Measurements from ENCODE around the gene NTM.

NTM gene

GRCh38 chr11:131561501-131561900, 191.1 kb downstream of the NTM start:
- TF ChIP-seq, protein P1, sequence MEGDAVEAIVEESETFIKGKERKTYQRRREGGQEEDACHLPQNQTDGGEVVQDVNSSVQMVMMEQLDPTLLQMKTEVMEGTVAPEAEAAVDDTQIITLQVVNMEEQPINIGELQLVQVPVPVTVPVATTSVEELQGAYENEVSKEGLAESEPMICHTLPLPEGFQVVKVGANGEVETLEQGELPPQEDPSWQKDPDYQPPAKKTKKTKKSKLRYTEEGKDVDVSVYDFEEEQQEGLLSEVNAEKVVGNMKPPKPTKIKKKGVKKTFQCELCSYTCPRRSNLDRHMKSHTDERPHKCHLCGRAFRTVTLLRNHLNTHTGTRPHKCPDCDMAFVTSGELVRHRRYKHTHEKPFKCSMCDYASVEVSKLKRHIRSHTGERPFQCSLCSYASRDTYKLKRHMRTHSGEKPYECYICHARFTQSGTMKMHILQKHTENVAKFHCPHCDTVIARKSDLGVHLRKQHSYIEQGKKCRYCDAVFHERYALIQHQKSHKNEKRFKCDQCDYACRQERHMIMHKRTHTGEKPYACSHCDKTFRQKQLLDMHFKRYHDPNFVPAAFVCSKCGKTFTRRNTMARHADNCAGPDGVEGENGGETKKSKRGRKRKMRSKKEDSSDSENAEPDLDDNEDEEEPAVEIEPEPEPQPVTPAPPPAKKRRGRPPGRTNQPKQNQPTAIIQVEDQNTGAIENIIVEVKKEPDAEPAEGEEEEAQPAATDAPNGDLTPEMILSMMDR (IDR thresholded peaks at IDR 0.05; ENCODE audit: borderline replicate concordance, insufficient read depth, low read depth, low read length) = no peak

DNA sequence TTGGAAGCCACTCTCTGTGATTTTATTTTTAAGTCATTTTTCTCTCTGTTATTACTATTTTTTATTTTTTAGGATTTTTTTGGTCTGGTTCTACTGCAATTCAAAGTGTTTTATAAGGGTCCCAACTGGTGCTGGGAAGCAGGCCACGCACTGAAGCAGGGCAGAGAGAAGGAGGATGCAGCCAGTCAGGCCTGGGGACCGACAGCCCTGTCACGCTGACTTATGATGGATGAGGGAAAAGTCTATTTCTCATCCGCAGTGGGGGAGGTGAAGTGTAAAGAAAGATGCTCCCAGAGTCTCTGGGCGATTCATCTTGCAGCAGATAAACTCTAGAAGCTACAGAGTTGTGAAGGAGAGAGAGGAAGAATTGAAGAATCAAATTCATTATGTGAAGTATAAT, 191.6 kb downstream of the NTM start:
- H3K4me3 ChIP-seq (ENCODE audit: low read depth, low read length) = no peak overlapping the region
- TF ChIP-seq, protein P1 (IDR thresholded peaks at IDR 0.05; ENCODE audit: borderline replicate concordance, insufficient read depth, low read depth, low read length) = no peak

More at GRCh38 chr11:131561501-131561900, 191.1 kb downstream of the NTM start:
- no peak overlapping the region for H3K4me3 ChIP-seq (ENCODE audit: low read depth, low read length)

- TF ChIP-seq, protein P1 (IDR thresholded peaks at IDR 0.05; ENCODE audit: borderline replicate concordance, insufficient read depth, low read depth, low read length) = no peak
These were observed 197.9 kb downstream of the NTM start for GRCh38 chr11:131568318-131568717.

GRCh38 chr11:131571571-131571970, 201.2 kb downstream of the NTM start:
- H3K4me3 ChIP-seq (ENCODE audit: low read depth, low read length) = no peak overlapping the region
- TF ChIP-seq, protein P1 (IDR thresholded peaks at IDR 0.05; ENCODE audit: borderline replicate concordance, insufficient read depth, low read depth, low read length) = no peak

More at GRCh38 chr11:131568318-131568717, 197.9 kb downstream of the NTM start:
- no peak overlapping the region for H3K4me3 ChIP-seq (ENCODE audit: low read depth, low read length)

- H3K4me3 ChIP-seq (ENCODE audit: low read depth, low read length) = no peak overlapping the region
- TF ChIP-seq, protein P1 (IDR thresholded peaks at IDR 0.05; ENCODE audit: borderline replicate concordance, insufficient read depth, low read depth, low read length) = no peak
These were observed 202.0 kb downstream of the NTM start for GRCh38 chr11:131572423-131572822.

DNA sequence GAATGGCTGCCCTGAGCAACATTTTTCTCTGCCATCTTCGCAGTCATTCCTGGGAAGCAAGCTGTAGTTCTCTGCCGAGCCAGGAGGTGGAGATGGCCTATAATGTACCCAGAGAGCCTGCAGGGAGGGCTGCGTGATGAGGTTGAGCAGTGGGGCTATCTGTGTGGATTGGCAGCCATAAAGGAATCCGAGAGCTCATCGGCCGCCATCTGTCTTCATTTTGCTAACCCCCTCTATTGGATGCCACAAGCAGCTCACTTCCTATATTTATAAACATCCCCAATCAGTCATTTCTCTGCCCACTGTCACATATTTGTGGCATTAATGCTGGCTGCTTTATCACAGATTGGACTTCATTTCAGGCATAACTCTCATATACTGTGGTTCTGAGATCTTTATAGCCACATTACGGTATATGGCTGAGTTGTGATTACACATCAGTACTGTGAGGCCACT, 209.5 kb downstream of the NTM start:
- TF ChIP-seq, protein P1 (IDR thresholded peaks at IDR 0.05; ENCODE audit: borderline replicate concordance, insufficient read depth, low read depth, low read length) = peak; percentile 63

GRCh38 chr11:131580476-131580875, 210.1 kb downstream of the NTM start:
- TF ChIP-seq, protein P1 (IDR thresholded peaks at IDR 0.05; ENCODE audit: borderline replicate concordance, insufficient read depth, low read depth, low read length) = no peak
- H3K4me3 ChIP-seq (ENCODE audit: low read depth, low read length) = no peak overlapping the region

More for the DNA sequence above, 209.5 kb downstream of the NTM start:
- H3K4me3 ChIP-seq (ENCODE audit: low read depth, low read length) = no peak overlapping the region

Data from GM12875 (cell line).